Pancreas (tissue), 10 donors: ENCODE data around the gene RRP36. TPM values are rescaled to one million over a fixed set of nuclear protein-coding genes. Genes with fewer than 3 reads are reported as not detected.

Experiments
- ATAC-seq, 4 donors: fragments of 200-7000 bp; cut with Tn5 transposase; one replicate each; pipeline versions ENCODE4 v1.8.0 to v1.9.1; 2020; ENCODE audit warnings: mild to moderate bottlenecking in 4 of 4, moderate library complexity in 4 of 4
- DNase-seq, 6 donors: peaks; one replicate each; pipeline ENCODE4 v3.0.0-alpha.2; 2020
- FAIRE-seq: peaks from 2 replicates; lab custom pipeline; 2012; peaks lifted over from hg19 to GRCh38; lab: Jason Lieb, UNC
- H3K27ac ChIP-seq, 4 donors: fragments of 200-600 bp; sonication (generic); 1 replicate in 3 of 4; 2 replicates in 1 of 4; pipeline versions ENCODE4 v1.5.0 to v1.8.0; 2020
- H3K27me3 ChIP-seq, 4 donors: fragments of 200-600 bp; one replicate each; pipeline ENCODE4 v1.8.0; 2021
- H3K36me3 ChIP-seq, 3 donors: fragments of 200-600 bp; sonication (generic) in 1 of 3; one replicate each; pipeline versions ENCODE4 v1.5.0 to v1.8.0; 2020 to 2021
- H3K4me1 ChIP-seq, 3 donors: fragments of 200-600 bp; one replicate each; pipeline ENCODE4 v1.8.0; 2021
- H3K4me3 ChIP-seq, 4 donors: fragments of 200-600 bp; sonication (generic) in 2 of 4; one replicate each; pipeline versions ENCODE4 v1.5.0 to v1.8.0; 2020 to 2021
- H3K9me3 ChIP-seq, 4 donors: fragments of 200-600 bp; one replicate each; pipeline ENCODE4 v1.8.0; 2021
- CTCF ChIP-seq, 4 donors: fragments of 200-600 bp; sonication (generic) in 3 of 4; IDR thresholded peaks; one replicate each; pipeline versions ENCODE4 v1.5.0 to v1.8.0; 2021; ENCODE audit warnings: antibody characterized with exemption in 4 of 4
- WGBS, 2 donors: extraction: QIAGEN DNeasy Blood & Tissue Kit; methylation state at CpG; one replicate each; pipeline ENCODE4 v1.1.7; 2013; 5-methylcytosine and 5-hydroxymethylcytosine counted together
- intact Hi-C, 3 donors: fragments of 100-400 bp; cut with DNase I; formaldehyde crosslinking; loops; one replicate each; pipeline versions ENCODE4 v1.11.1 to v1.14.2; 2022
- polyA plus RNA-seq, 2 donors: library from polyadenylated mRNA; stranded (reverse); fragments of 200-250 nt; gene quantifications; one replicate each; pipeline ENCODE4 v1.2.3, GENCODE V29; 2013
- total RNA-seq, 6 donors: library from RNA; stranded (reverse); fragmentation: NEBNext Ultra II Directional in 4 of 6; extraction: Animal tissue kit (Norgen Biotek cat#: 25700) in 4 of 6; gene quantifications; one replicate each; pipeline versions ENCODE4 v1.2.1 to v1.2.4, GENCODE V29; 2021 to 2023
- donor health status: healthy with polysubstance abuse.
- donor health status: DM: no; HTN: no; CAD: no; lungs with moderate emphysema.
- donor health status: DM: no; HTN: no; CAD: no.
- donor health status: control.
- donor health status: control.
- donor health status: Bipolar disorder and iron deficiency.
- donor health status: DM: yes; HTN: yes; CAD: no.
- donor health status: DM: no; HTN: no; CAD: no.
- donor health status: DM: no; HTN: no; CAD: no.
- donor health status: DM: yes; HTN: yes; CAD: no.

The RRP36 gene
- total and polyA plus RNA-seq, 8 donors: 13.2 to 32.9 (median 22.3) TPM

GRCh38 chr6:42984001-42984923 lies 37.2 kb upstream of the RRP36 start, which contains the start of gene PPP2R5D:
TSS of gene PPP2R5D (plus strand) at chr6:42984570. CDS start at chr6:42984678, 108 bp downstream.
- ATAC-seq (peak; percentile 94 to 96 (median 95)), DNase-seq (peak; percentile 90 to 98 (median 97)), FAIRE-seq (peak; percentile 87)
- H3K36me3 ChIP-seq: no peaks in the 10 kb centered on the region
- peaks cover 0 to 14% (median 0%) of the 10 kb centered on the region in 3 donors for H3K4me1 ChIP-seq
- no peaks in the 10 kb centered on the region for H3K9me3 ChIP-seq
- intact Hi-C loops: no loop called here
- H3K4me3 ChIP-seq: peak within 1 kb of the TSS; percentile 81 to 94 (median 89)
- TF ChIP-seq CTCF (IDR thresholded peaks at IDR 0.05): no peak
- 1% methylated on average over 50 to 59 of the region's 59 CpGs for WGBS, 2 donors
- H3K27me3 ChIP-seq: no peaks in the 10 kb centered on the region
- peak within 1 kb of the TSS; percentile 48 to 76 (median 67) for H3K27ac ChIP-seq

- H3K36me3 ChIP-seq: no peaks in the 10 kb centered on the region
- peaks cover 0 to 8% (median 0%) of the 10 kb centered on the region in 3 donors for H3K4me1 ChIP-seq
- no peaks in the 10 kb centered on the region for H3K27me3 ChIP-seq
- no peak for FAIRE-seq
- H3K4me3 ChIP-seq: peak overlapping the region; percentile 81 to 94 (median 89)
- H3K27ac ChIP-seq: no peak overlapping the region
- H3K9me3 ChIP-seq: no peaks in the 10 kb centered on the region
- WGBS, 2 donors: 8% methylated on average over 13 of the region's 13 CpGs
- no peak for DNase-seq
- TF ChIP-seq CTCF (IDR thresholded peaks at IDR 0.05): no peak
- intact Hi-C loops: no loop called here
- ATAC-seq: peak in 1 of 4 donors; percentile 4
Observed at GRCh38 chr6:42984924-42985475, 36.4 kb upstream of the RRP36 start.

GRCh38 chr6:42987533-42988451 lies 33.6 kb upstream of the RRP36 start:
- 56 to 69% methylated on average over 5 of the region's 5 CpGs for WGBS, 2 donors
- no peaks in the 10 kb centered on the region for H3K27me3 ChIP-seq
- H3K27ac ChIP-seq: no peak overlapping the region
- no peak for ATAC-seq
- intact Hi-C loops: no loop called here
- H3K4me1 ChIP-seq: peaks cover 0 to 7% (median 0%) of the 10 kb centered on the region in 3 donors
- H3K9me3 ChIP-seq: no peaks in the 10 kb centered on the region
- H3K4me3 ChIP-seq: no peak overlapping the region
- DNase-seq: no peak
- no peak for FAIRE-seq
- no peaks in the 10 kb centered on the region for H3K36me3 ChIP-seq
- no peak for TF ChIP-seq CTCF (IDR thresholded peaks at IDR 0.05)

GRCh38 chr6:42988486-42989020 lies 32.9 kb upstream of the RRP36 start:
- no peak overlapping the region for H3K4me3 ChIP-seq
- TF ChIP-seq CTCF (IDR thresholded peaks at IDR 0.05): no peak
- no peak for DNase-seq
- H3K27ac ChIP-seq: no peak overlapping the region
- H3K9me3 ChIP-seq: no peaks in the 10 kb centered on the region
- ATAC-seq: no peak
- peaks cover 0 to 7% (median 0%) of the 10 kb centered on the region in 3 donors for H3K4me1 ChIP-seq
- 19 to 25% methylated on average over 1 of the region's 1 CpG for WGBS, 2 donors
- no peaks in the 10 kb centered on the region for H3K36me3 ChIP-seq
- intact Hi-C loops: no loop called here
- no peaks in the 10 kb centered on the region for H3K27me3 ChIP-seq
- no peak for FAIRE-seq
